K562 (cell line): ENCODE measurements around the gene SERPING1. TPM values are rescaled to one million over a fixed set of nuclear protein-coding genes. Genes with fewer than 3 reads are reported as not detected.

Experiments
- ARNT ChIP-seq, 2 experiments: fragments of 450-650 bp; IDR thresholded peaks; 2 replicates each; pipeline ENCODE4 v1.6.1; 2016; ENCODE audit warnings: mild to moderate bottlenecking in 1 of 2
- BDP1 ChIP-seq: IDR thresholded peaks from 3 replicates; pipeline ENCODE4 v1.6.1; 2011; ENCODE audit not compliant: insufficient read length, insufficient read depth
- CSDE1 ChIP-seq, 2 experiments: fragments of 450-650 bp; IDR thresholded peaks; 2 replicates each; pipeline ENCODE4 v1.6.1; 2016; ENCODE audit warnings: mild to moderate bottlenecking in 1 of 2
- EHMT2 ChIP-seq: fragments of 450-650 bp; IDR thresholded peaks from 2 replicates; pipeline ENCODE4 v1.6.1; 2018; ENCODE audit warnings: antibody characterized with exemption
- GATA2 ChIP-seq: sonication (generic); formaldehyde crosslinking; IDR thresholded peaks from 2 replicates; pipeline ENCODE4 v1.4.0; 2020; ENCODE audit warnings: mild to moderate bottlenecking, missing genetic modification reagents
- HBP1 ChIP-seq: fragments of 450-650 bp; formaldehyde crosslinking; IDR thresholded peaks from 2 replicates; pipeline ENCODE4 v1.4.0; 2022; ENCODE audit warnings: missing genetic modification characterization
- NFE2 ChIP-seq: IDR thresholded peaks from 2 replicates; pipeline ENCODE4 v1.6.1; 2014; ENCODE audit warnings: antibody characterized with exemption, low read depth
- POLR2AphosphoS5 ChIP-seq: IDR thresholded peaks from 2 replicates; pipeline ENCODE4 v1.6.1; 2011; ENCODE audit warnings: mild to moderate bottlenecking, low read depth, low read length, moderate library complexity; ENCODE audit not compliant: control insufficient read depth, insufficient read depth
- TFE3 ChIP-seq: fragments of 450-650 bp; formaldehyde crosslinking; IDR thresholded peaks from 2 replicates; pipeline ENCODE4 v1.4.0; 2020; ENCODE audit warnings: mild to moderate bottlenecking, mixed read lengths
- TRIM25 ChIP-seq: fragments of 450-650 bp; IDR thresholded peaks from 2 replicates; pipeline ENCODE4 v1.7.0; 2016; ENCODE audit warnings: borderline replicate concordance
- ZNF253 ChIP-seq: fragments of 250-450 bp; sonication (Bioruptor Pico); conservative IDR thresholded peaks from 2 replicates; pipeline ENCODE4 v1.6.1; 2021; ENCODE audit warnings: mild to moderate bottlenecking
- ZNF551 ChIP-seq: fragments of 250-450 bp; sonication (Bioruptor Pico); IDR thresholded peaks from 2 replicates; pipeline ENCODE4 v1.5.0; 2021; ENCODE audit warnings: mild to moderate bottlenecking, moderate library complexity
- ZNF584 ChIP-seq: fragments of 200-800 bp; sonication (Bioruptor generic); IDR thresholded peaks from 2 replicates; pipeline ENCODE4 v1.6.1; 2016; ENCODE audit warnings: low read depth, mild to moderate bottlenecking, missing genetic modification characterization, missing compliant biosample characterization
- ZNF717 ChIP-seq: fragments of 250-450 bp; sonication (Bioruptor Pico); IDR thresholded peaks from 2 replicates; pipeline ENCODE4 v1.5.0; 2021
- polyA plus RNA-seq, 8 experiments: library from polyadenylated mRNA; depleted of rRNA in 4 of 8; stranded (reverse) in 5 of 8; unstranded in 3 of 8; fragments of >200 nt; fragmentation: Nextera tagmentation in 2 of 8; fragmentation: Illumina TruSeq in 1 of 8; extraction: Ambion mirVana in 2 of 8; extraction: Trizol in 1 of 8; gene quantifications; 2 replicates each; pipeline versions ENCODE4 v1.2.1 to v1.2.3, GENCODE V29; 2011 to 2014; ENCODE audit warnings: inconsistent platforms in 1 of 8, missing spikeins in 1 of 8
- total RNA-seq, 7 experiments: library from RNA; depleted of rRNA in 6 of 7; stranded (reverse); fragments of >200 nt in 6 of 7; fragmentation: Illumina TruSeq in 2 of 7; extraction: Trizol in 2 of 7; gene quantifications; 2 replicates each; pipeline versions ENCODE4 v1.2.1 to v1.2.3, GENCODE V29; 2011 to 2021; ENCODE audit warnings: low replicate concordance in 1 of 7
- TF ChIP-seq, protein P1 (sequence below): sonication (generic); formaldehyde crosslinking; IDR thresholded peaks from 2 replicates; pipeline ENCODE4 v1.8.0; 2023; ENCODE audit warnings: mild to moderate bottlenecking, missing genetic modification reagents
- TF ChIP-seq, protein P2 (sequence below), 2 experiments: fragments of 450-650 bp in 1 of 2; sonication (generic) in 1 of 2; formaldehyde crosslinking; conservative IDR thresholded peaks; 2 replicates each; pipeline versions ENCODE4 v1.4.0 to v1.8.1; 2020 to 2022; ENCODE audit warnings: mild to moderate bottlenecking in 1 of 2, missing genetic modification reagents in 1 of 2
- TF ChIP-seq, protein P3 (sequence below): fragments of 250-450 bp; sonication (Bioruptor Pico); IDR thresholded peaks from 2 replicates; pipeline ENCODE4 v1.5.0; 2021

The SERPING1 gene
- total and polyA plus RNA-seq, 9 of the 15 experiments (the other 6 are each of a cell fraction or from before 2014, with no cell fraction given) = 0.10 to 1.00 (median 0.21) TPM; not detected in 2

DNA sequence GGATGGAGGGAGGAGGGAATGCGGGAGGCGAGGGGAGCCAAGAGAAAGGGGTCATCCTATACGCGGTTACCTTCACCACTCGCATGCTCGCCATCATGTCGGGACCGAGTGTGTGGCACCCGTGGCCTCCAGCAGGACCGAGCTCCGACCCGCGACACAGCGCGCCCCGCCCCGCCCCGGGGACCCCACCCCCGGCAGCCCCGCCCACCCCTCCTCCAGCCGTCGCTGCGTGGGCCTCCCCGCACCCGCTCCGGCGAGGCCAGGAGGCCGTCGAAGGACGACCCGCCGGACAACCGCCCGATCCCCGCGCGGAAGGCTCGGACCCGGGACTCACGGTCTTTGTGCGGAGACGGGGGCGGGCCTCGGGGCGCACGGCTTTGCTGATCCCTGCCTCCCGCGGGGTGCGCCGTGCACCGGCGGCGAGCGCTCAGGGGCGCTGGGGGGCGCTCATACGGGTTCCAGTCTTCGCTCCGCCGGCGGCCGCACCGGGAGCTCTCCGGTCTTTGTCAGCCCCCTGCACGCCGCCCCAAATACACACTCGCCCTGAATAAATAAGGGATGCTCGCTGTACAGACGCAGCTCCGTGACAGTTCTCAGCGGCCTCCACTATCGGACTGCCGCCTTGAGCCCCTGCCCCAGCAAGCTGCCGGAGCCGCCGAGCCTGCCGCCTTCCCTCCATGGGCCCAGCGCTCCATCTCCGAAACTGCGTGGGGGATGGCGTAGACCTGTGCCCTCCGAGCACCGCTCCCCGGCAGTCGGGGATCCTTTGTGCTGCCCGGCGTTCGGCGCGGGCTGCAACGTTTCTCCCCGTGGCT is 29.8 kb upstream of the SERPING1 start, which contains the start of gene UBE2L6 (continued):
- TF ChIP-seq, protein P1, sequence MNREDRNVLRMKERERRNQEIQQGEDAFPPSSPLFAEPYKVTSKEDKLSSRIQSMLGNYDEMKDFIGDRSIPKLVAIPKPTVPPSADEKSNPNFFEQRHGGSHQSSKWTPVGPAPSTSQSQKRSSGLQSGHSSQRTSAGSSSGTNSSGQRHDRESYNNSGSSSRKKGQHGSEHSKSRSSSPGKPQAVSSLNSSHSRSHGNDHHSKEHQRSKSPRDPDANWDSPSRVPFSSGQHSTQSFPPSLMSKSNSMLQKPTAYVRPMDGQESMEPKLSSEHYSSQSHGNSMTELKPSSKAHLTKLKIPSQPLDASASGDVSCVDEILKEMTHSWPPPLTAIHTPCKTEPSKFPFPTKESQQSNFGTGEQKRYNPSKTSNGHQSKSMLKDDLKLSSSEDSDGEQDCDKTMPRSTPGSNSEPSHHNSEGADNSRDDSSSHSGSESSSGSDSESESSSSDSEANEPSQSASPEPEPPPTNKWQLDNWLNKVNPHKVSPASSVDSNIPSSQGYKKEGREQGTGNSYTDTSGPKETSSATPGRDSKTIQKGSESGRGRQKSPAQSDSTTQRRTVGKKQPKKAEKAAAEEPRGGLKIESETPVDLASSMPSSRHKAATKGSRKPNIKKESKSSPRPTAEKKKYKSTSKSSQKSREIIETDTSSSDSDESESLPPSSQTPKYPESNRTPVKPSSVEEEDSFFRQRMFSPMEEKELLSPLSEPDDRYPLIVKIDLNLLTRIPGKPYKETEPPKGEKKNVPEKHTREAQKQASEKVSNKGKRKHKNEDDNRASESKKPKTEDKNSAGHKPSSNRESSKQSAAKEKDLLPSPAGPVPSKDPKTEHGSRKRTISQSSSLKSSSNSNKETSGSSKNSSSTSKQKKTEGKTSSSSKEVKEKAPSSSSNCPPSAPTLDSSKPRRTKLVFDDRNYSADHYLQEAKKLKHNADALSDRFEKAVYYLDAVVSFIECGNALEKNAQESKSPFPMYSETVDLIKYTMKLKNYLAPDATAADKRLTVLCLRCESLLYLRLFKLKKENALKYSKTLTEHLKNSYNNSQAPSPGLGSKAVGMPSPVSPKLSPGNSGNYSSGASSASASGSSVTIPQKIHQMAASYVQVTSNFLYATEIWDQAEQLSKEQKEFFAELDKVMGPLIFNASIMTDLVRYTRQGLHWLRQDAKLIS (CRISPR knock-in tag) = no peak
- TF ChIP-seq, protein P2, sequence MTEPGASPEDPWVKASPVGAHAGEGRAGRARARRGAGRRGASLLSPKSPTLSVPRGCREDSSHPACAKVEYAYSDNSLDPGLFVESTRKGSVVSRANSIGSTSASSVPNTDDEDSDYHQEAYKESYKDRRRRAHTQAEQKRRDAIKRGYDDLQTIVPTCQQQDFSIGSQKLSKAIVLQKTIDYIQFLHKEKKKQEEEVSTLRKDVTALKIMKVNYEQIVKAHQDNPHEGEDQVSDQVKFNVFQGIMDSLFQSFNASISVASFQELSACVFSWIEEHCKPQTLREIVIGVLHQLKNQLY (CRISPR knock-in tag; conservative IDR thresholded peaks at IDR 0.05) = 0 out of 4 replicates have a peak, but pooled peaks of 1 of the 2 experiments have one; percentile 29
- TF ChIP-seq CSDE1 (IDR thresholded peaks at IDR 0.05) = no peak
- TF ChIP-seq POLR2AphosphoS5 = no peak
- no peak for TF ChIP-seq ZNF253 (CRISPR knock-in tag)
- no peak for TF ChIP-seq GATA2 (CRISPR knock-in tag)
- TF ChIP-seq ZNF551 = no peak
- TF ChIP-seq ARNT (IDR thresholded peaks at IDR 0.05) = no peak
- no peak for TF ChIP-seq TRIM25
- TF ChIP-seq TFE3 (CRISPR knock-in tag) = no peak
- TF ChIP-seq, protein P3, sequence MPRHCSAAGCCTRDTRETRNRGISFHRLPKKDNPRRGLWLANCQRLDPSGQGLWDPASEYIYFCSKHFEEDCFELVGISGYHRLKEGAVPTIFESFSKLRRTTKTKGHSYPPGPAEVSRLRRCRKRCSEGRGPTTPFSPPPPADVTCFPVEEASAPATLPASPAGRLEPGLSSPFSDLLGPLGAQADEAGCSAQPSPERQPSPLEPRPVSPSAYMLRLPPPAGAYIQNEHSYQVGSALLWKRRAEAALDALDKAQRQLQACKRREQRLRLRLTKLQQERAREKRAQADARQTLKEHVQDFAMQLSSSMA (CRISPR knock-in tag) = 0 out of 2 replicates have a peak, but pooled peaks have one; percentile 41
- no peak for TF ChIP-seq HBP1
- TF ChIP-seq NFE2 = 0 out of 2 replicates have a peak, but pooled peaks have one; percentile 13
- no peak for TF ChIP-seq ZNF717 (CRISPR knock-in tag)
- TF ChIP-seq BDP1 = no peak
- no peak for TF ChIP-seq ZNF584 (CRISPR knock-in tag)
- no peak for TF ChIP-seq EHMT2
